ENCODE results near the gene CDH2.

CDH2 gene

GRCh38 chr18:28167835-28168349 lies 9.0 kb downstream of the CDH2 start:
- no peak for DNase-seq

- no peak for DNase-seq
Measured at GRCh38 chr18:28164771-28165483, 12.0 kb downstream of the CDH2 start.

- DNase-seq = no peak
Measured at GRCh38 chr18:28163201-28163775, 13.6 kb downstream of the CDH2 start.

- DNase-seq = no peak
Measured at GRCh38 chr18:28161608-28162599, 15.0 kb downstream of the CDH2 start.

GRCh38 chr18:28159055-28159454 lies 17.9 kb downstream of the CDH2 start:
- DNase-seq = no peak

GRCh38 chr18:28158083-28158581 lies 18.8 kb downstream of the CDH2 start:
- DNase-seq = no peak

GRCh38 chr18:28153485-28154065 lies 23.4 kb downstream of the CDH2 start:
- DNase-seq = no peak

- DNase-seq = no peak
Measured at GRCh38 chr18:28152754-28153153, 24.2 kb downstream of the CDH2 start.

- DNase-seq = no peak
Measured at GRCh38 chr18:28152354-28152753, 24.6 kb downstream of the CDH2 start.

GRCh38 chr18:28151434-28151833 lies 25.5 kb downstream of the CDH2 start:
- no peak for DNase-seq

- no peak for DNase-seq
Measured at GRCh38 chr18:28150925-28151324, 26.0 kb downstream of the CDH2 start.

GRCh38 chr18:28149810-28150420 lies 27.0 kb downstream of the CDH2 start:
- DNase-seq = no peak

GRCh38 chr18:28147674-28148171 lies 29.2 kb downstream of the CDH2 start:
- DNase-seq = no peak

- no peak for DNase-seq
Measured at GRCh38 chr18:28143725-28144124, 33.2 kb downstream of the CDH2 start.

GRCh38 chr18:28138816-28139215 lies 38.1 kb downstream of the CDH2 start:
- no peak for DNase-seq

GRCh38 chr18:28136071-28136470 lies 40.9 kb downstream of the CDH2 start:
- no peak for DNase-seq

- DNase-seq = no peak
Measured at GRCh38 chr18:28134774-28135173, 42.2 kb downstream of the CDH2 start.

- DNase-seq = no peak
Measured at GRCh38 chr18:28132084-28132483, 44.8 kb downstream of the CDH2 start.

- DNase-seq = no peak
Measured at GRCh38 chr18:28128659-28128980, 48.3 kb downstream of the CDH2 start.

- DNase-seq = no peak
Measured at GRCh38 chr18:28127763-28128658, 48.9 kb downstream of the CDH2 start.

GRCh38 chr18:28127228-28127627 lies 49.7 kb downstream of the CDH2 start:
- DNase-seq = no peak

Measured in CD4-positive, alpha-beta T cell treated with Interferon gamma for 1 hour (primary cell).